Activated CD4-positive, alpha-beta T cell treated with anti-CD3 and anti-CD28 coated beads, Interleukin-2, amount 10 ng/mL, durations not matched to agents 24 days and 14 days (primary cell): ENCODE data around the gene AGTRAP. TPM values are rescaled to one million over a fixed set of nuclear protein-coding genes. Genes with fewer than 3 reads are reported as not detected.

Experiments
- DNase-seq: peaks from one replicate; pipeline ENCODE4 v3.0.0; 2022
- H3K27ac Mint-ChIP-seq: one replicate; pipeline ENCODE4 v1.8.0; 2022; ENCODE audit warnings: mild to moderate bottlenecking, mixed read lengths
- H3K27me3 Mint-ChIP-seq: one replicate; pipeline ENCODE4 v1.8.0; 2022; ENCODE audit warnings: mixed read lengths
- H3K36me3 Mint-ChIP-seq: one replicate; pipeline ENCODE4 v1.8.0; 2022; ENCODE audit warnings: low read depth, mild to moderate bottlenecking, mixed read lengths
- H3K4me1 Mint-ChIP-seq: one replicate; pipeline ENCODE4 v1.8.0; 2021; ENCODE audit warnings: mixed read lengths
- H3K4me3 Mint-ChIP-seq: one replicate; pipeline ENCODE4 v1.8.0; 2022; ENCODE audit warnings: mild to moderate bottlenecking, moderate library complexity, mixed read lengths
- H3K9me3 Mint-ChIP-seq: one replicate; pipeline ENCODE4 v1.8.0; 2021; ENCODE audit warnings: mixed read lengths
- intact Hi-C: fragments of 100-400 bp; cut with micrococcal nuclease; formaldehyde crosslinking; loops from one replicate; pipeline ENCODE4 v1.15.1; 2023
- total RNA-seq: library from RNA; stranded (reverse); gene quantifications from 2 replicates; pipeline ENCODE4 v1.2.3, GENCODE V29; 2022

Gene AGTRAP
- total RNA-seq, 1 donor from 2014 or later = 14.0 TPM

- Mint-ChIP-seq H3K4me3 (no peak overlapping the region), H3K9me3 (no peaks in the 10 kb centered on the region), H3K4me1 (no peaks in the 10 kb centered on the region), H3K27me3 (no peaks in the 10 kb centered on the region), H3K36me3 (no peaks in the 10 kb centered on the region), H3K27ac (no peak overlapping the region)
- no peak for DNase-seq
- intact Hi-C loops = no loop called here
These were observed 32.9 kb downstream of the AGTRAP start for GRCh38 chr1:11768821-11769220.

- H3K27me3 Mint-ChIP-seq = no peaks in the 10 kb centered on the region
- no peaks in the 10 kb centered on the region for H3K9me3 Mint-ChIP-seq
- H3K4me3 Mint-ChIP-seq = no peak overlapping the region
- H3K4me1 Mint-ChIP-seq = no peaks in the 10 kb centered on the region
- H3K36me3 Mint-ChIP-seq = no peaks in the 10 kb centered on the region
- intact Hi-C loops = no loop called here
- DNase-seq = no peak
- H3K27ac Mint-ChIP-seq = no peak overlapping the region
These were observed 33.3 kb downstream of the AGTRAP start for GRCh38 chr1:11769274-11769673.

GRCh38 chr1:11770011-11770410 lies 34.1 kb downstream of the AGTRAP start:
- no peak overlapping the region for H3K4me3 Mint-ChIP-seq
- no peaks in the 10 kb centered on the region for H3K36me3 Mint-ChIP-seq
- H3K27me3 Mint-ChIP-seq = no peaks in the 10 kb centered on the region
- no peaks in the 10 kb centered on the region for H3K4me1 Mint-ChIP-seq
- no peak for DNase-seq
- H3K9me3 Mint-ChIP-seq = no peaks in the 10 kb centered on the region
- no peak overlapping the region for H3K27ac Mint-ChIP-seq
- intact Hi-C loops = no loop called here

- DNase-seq = no peak
- Mint-ChIP-seq H3K4me3 (no peak overlapping the region), H3K27ac (no peak overlapping the region), H3K27me3 (no peaks in the 10 kb centered on the region), H3K36me3 (no peaks in the 10 kb centered on the region), H3K9me3 (no peaks in the 10 kb centered on the region), H3K4me1 (no peaks in the 10 kb centered on the region)
- intact Hi-C loops = no loop called here
These were observed 35.6 kb downstream of the AGTRAP start for GRCh38 chr1:11771481-11772043.

- DNase-seq = no peak
- Mint-ChIP-seq H3K9me3 (no peaks in the 10 kb centered on the region), H3K27ac (no peak overlapping the region), H3K4me1 (no peaks in the 10 kb centered on the region), H3K36me3 (no peaks in the 10 kb centered on the region), H3K27me3 (no peaks in the 10 kb centered on the region), H3K4me3 (no peak overlapping the region)
- intact Hi-C loops = no loop called here
These were observed 36.5 kb downstream of the AGTRAP start for GRCh38 chr1:11772458-11772857.

GRCh38 chr1:11774753-11775152 lies 38.8 kb downstream of the AGTRAP start:
- intact Hi-C loops = no loop called here
- DNase-seq = no peak
- no peak overlapping the region for H3K27ac Mint-ChIP-seq
- no peaks in the 10 kb centered on the region for H3K36me3 Mint-ChIP-seq
- no peaks in the 10 kb centered on the region for H3K27me3 Mint-ChIP-seq
- no peak overlapping the region for H3K4me3 Mint-ChIP-seq
- H3K9me3 Mint-ChIP-seq = no peaks in the 10 kb centered on the region
- H3K4me1 Mint-ChIP-seq = no peaks in the 10 kb centered on the region

- no peaks in the 10 kb centered on the region for H3K36me3 Mint-ChIP-seq
- intact Hi-C loops = no loop called here
- no peaks in the 10 kb centered on the region for H3K27me3 Mint-ChIP-seq
- no peak for DNase-seq
- H3K27ac Mint-ChIP-seq = no peak overlapping the region
- no peak overlapping the region for H3K4me3 Mint-ChIP-seq
- no peaks in the 10 kb centered on the region for H3K9me3 Mint-ChIP-seq
- H3K4me1 Mint-ChIP-seq = no peaks in the 10 kb centered on the region
These were observed 41.9 kb downstream of the AGTRAP start for GRCh38 chr1:11777658-11778322.

GRCh38 chr1:11778336-11778735 lies 42.4 kb downstream of the AGTRAP start:
- no peak for DNase-seq
- no peaks in the 10 kb centered on the region for H3K4me1 Mint-ChIP-seq
- intact Hi-C loops = no loop called here
- no peaks in the 10 kb centered on the region for H3K9me3 Mint-ChIP-seq
- no peaks in the 10 kb centered on the region for H3K27me3 Mint-ChIP-seq
- no peak overlapping the region for H3K4me3 Mint-ChIP-seq
- no peak overlapping the region for H3K27ac Mint-ChIP-seq
- H3K36me3 Mint-ChIP-seq = no peaks in the 10 kb centered on the region

- no peaks in the 10 kb centered on the region for H3K27me3 Mint-ChIP-seq
- no peaks in the 10 kb centered on the region for H3K36me3 Mint-ChIP-seq
- no peak for DNase-seq
- no peak overlapping the region for H3K4me3 Mint-ChIP-seq
- no peaks in the 10 kb centered on the region for H3K9me3 Mint-ChIP-seq
- intact Hi-C loops = no loop called here
- H3K27ac Mint-ChIP-seq = no peak overlapping the region
- H3K4me1 Mint-ChIP-seq = no peaks in the 10 kb centered on the region
These were observed 43.1 kb downstream of the AGTRAP start for GRCh38 chr1:11778844-11779623.

GRCh38 chr1:11779715-11780379 lies 43.9 kb downstream of the AGTRAP start:
- Mint-ChIP-seq H3K27ac (no peak overlapping the region), H3K36me3 (no peaks in the 10 kb centered on the region), H3K4me3 (no peak overlapping the region), H3K4me1 (no peaks in the 10 kb centered on the region), H3K9me3 (no peaks in the 10 kb centered on the region), H3K27me3 (no peaks in the 10 kb centered on the region)
- no peak for DNase-seq
- intact Hi-C loops = no loop called here

GRCh38 chr1:11780380-11781147 lies 44.6 kb downstream of the AGTRAP start:
- Mint-ChIP-seq H3K9me3 (no peaks in the 10 kb centered on the region), H3K27ac (no peak overlapping the region), H3K36me3 (no peaks in the 10 kb centered on the region), H3K4me3 (no peak overlapping the region), H3K4me1 (peaks cover 2% of the 10 kb centered on the region), H3K27me3 (no peaks in the 10 kb centered on the region)
- DNase-seq = no peak
- intact Hi-C loops = no loop called here

- H3K27me3 Mint-ChIP-seq = no peaks in the 10 kb centered on the region
- no peak overlapping the region for H3K27ac Mint-ChIP-seq
- DNase-seq = no peak
- H3K4me3 Mint-ChIP-seq = no peak overlapping the region
- H3K9me3 Mint-ChIP-seq = no peaks in the 10 kb centered on the region
- no peaks in the 10 kb centered on the region for H3K36me3 Mint-ChIP-seq
- intact Hi-C loops = no loop called here
- H3K4me1 Mint-ChIP-seq = peaks cover 2% of the 10 kb centered on the region
These were observed 45.4 kb downstream of the AGTRAP start for GRCh38 chr1:11781297-11781696.

GRCh38 chr1:11782127-11782708 lies 46.3 kb downstream of the AGTRAP start:
- H3K27me3 Mint-ChIP-seq = no peaks in the 10 kb centered on the region
- intact Hi-C loops = no loop called here
- H3K4me1 Mint-ChIP-seq = peaks cover 2% of the 10 kb centered on the region
- H3K9me3 Mint-ChIP-seq = no peaks in the 10 kb centered on the region
- DNase-seq = no peak
- no peak overlapping the region for H3K4me3 Mint-ChIP-seq
- H3K27ac Mint-ChIP-seq = no peak overlapping the region
- H3K36me3 Mint-ChIP-seq = no peaks in the 10 kb centered on the region
